ENCODE measurements around the gene HOXB5.
A peak's percentile ranks its signal among the peaks of the same experiment; 100 is the strongest.

The HOXB5 gene

GRCh38 chr17:48605409-48605919 is 11.9 kb upstream of the HOXB5 start (continued):
- no peak for TF ChIP-seq ZNF114 (tag by site-specific recombination; IDR thresholded peaks at IDR 0.05)
- TF ChIP-seq ZNF155 (tag by site-specific recombination; IDR thresholded peaks at IDR 0.05), result no peak
- no peak for TF ChIP-seq ZNF10 (tag by site-specific recombination; IDR thresholded peaks at IDR 0.05)
- TF ChIP-seq SP2 (tag by site-specific recombination; IDR thresholded peaks at IDR 0.05), result peak; percentile 53
- no peak for TF ChIP-seq ZNF169 (tag by site-specific recombination; IDR thresholded peaks at IDR 0.05)
- no peak for TF ChIP-seq ZNF704 (tag by site-specific recombination; IDR thresholded peaks at IDR 0.05)
- TF ChIP-seq ZNF529 (tag by site-specific recombination; IDR thresholded peaks at IDR 0.05; ENCODE audit: insufficient replicate concordance), result no peak
- TF ChIP-seq ZNF548 (tag by site-specific recombination; IDR thresholded peaks at IDR 0.05), result no peak
- TF ChIP-seq ZNF555 (tag by site-specific recombination; conservative IDR thresholded peaks at IDR 0.05), result no peak
- TF ChIP-seq ZNF677 (tag by site-specific recombination; IDR thresholded peaks at IDR 0.05), result no peak
- TF ChIP-seq ZNF48 (tag by site-specific recombination; IDR thresholded peaks at IDR 0.05), result no peak
- peak; percentile 89 for TF ChIP-seq GLIS1 (tag by site-specific recombination; IDR thresholded peaks at IDR 0.05)
- no peak for TF ChIP-seq YY1 (tag by site-specific recombination; IDR thresholded peaks at IDR 0.05)
- TF ChIP-seq HOXD13 (CRISPR knock-in tag; IDR thresholded peaks at IDR 0.05; ENCODE audit: borderline replicate concordance), result no peak
- no peak for TF ChIP-seq ZNF214 (tag by site-specific recombination; IDR thresholded peaks at IDR 0.05; ENCODE audit: borderline replicate concordance)
- TF ChIP-seq ZNF423 (tag by site-specific recombination; IDR thresholded peaks at IDR 0.05), result peak; percentile 98
- TF ChIP-seq ZNF211 (tag by site-specific recombination; IDR thresholded peaks at IDR 0.05; ENCODE audit: low read depth), result no peak
- no peak for TF ChIP-seq ZBTB26 (tag by site-specific recombination; optimal IDR thresholded peaks at IDR 0.05)
- TF ChIP-seq GLIS2 (tag by site-specific recombination; IDR thresholded peaks at IDR 0.05), result peak; percentile 71; the same call in 1 of the 2 replicates
- TF ChIP-seq ZNF350 (tag by site-specific recombination; IDR thresholded peaks at IDR 0.05), result no peak
- TF ChIP-seq ZNF16 (tag by site-specific recombination; IDR thresholded peaks at IDR 0.05; ENCODE audit: low read depth), result no peak
- TF ChIP-seq MYNN (tag by site-specific recombination; IDR thresholded peaks at IDR 0.05; ENCODE audit: borderline replicate concordance), result no peak
- TF ChIP-seq ZBTB49 (tag by site-specific recombination; IDR thresholded peaks at IDR 0.05; ENCODE audit: low read depth), result no peak
- no peak for TF ChIP-seq ZFP41 (tag by site-specific recombination; IDR thresholded peaks at IDR 0.05; ENCODE audit: borderline replicate concordance)
- no peak for TF ChIP-seq ZNF184 (tag by site-specific recombination; IDR thresholded peaks at IDR 0.05)
- no peak for TF ChIP-seq ZNF621 (tag by site-specific recombination; IDR thresholded peaks at IDR 0.05)
- peak; percentile 11; the same call in 1 of the 2 replicates for TF ChIP-seq ZBTB17 (tag by site-specific recombination; IDR thresholded peaks at IDR 0.05)
- TF ChIP-seq ZNF112 (tag by site-specific recombination; IDR thresholded peaks at IDR 0.05), result no peak
- no peak for TF ChIP-seq KLF1 (tag by site-specific recombination; IDR thresholded peaks at IDR 0.05)
- TF ChIP-seq ZNF175 (tag by site-specific recombination; IDR thresholded peaks at IDR 0.05), result no peak
- no peak for TF ChIP-seq ZNF558 (tag by site-specific recombination; IDR thresholded peaks at IDR 0.05)
- no peak for TF ChIP-seq KLF7 (tag by site-specific recombination; IDR thresholded peaks at IDR 0.05; ENCODE audit: borderline replicate concordance)
- no peak for TF ChIP-seq ZNF473 (tag by site-specific recombination; IDR thresholded peaks at IDR 0.05)
- TF ChIP-seq ZSCAN16 (tag by site-specific recombination; IDR thresholded peaks at IDR 0.05), result no peak
- no peak for TF ChIP-seq ZNF580 (tag by site-specific recombination; IDR thresholded peaks at IDR 0.05)
- no peak for TF ChIP-seq ZNF221 (tag by site-specific recombination; IDR thresholded peaks at IDR 0.05; ENCODE audit: borderline replicate concordance)
- TF ChIP-seq ZNF510 (tag by site-specific recombination; IDR thresholded peaks at IDR 0.05; ENCODE audit: insufficient replicate concordance), result no peak
- no peak for TF ChIP-seq ZNF777 (tag by site-specific recombination; IDR thresholded peaks at IDR 0.05; ENCODE audit: borderline replicate concordance)
- peak; percentile 69 for TF ChIP-seq ZFHX2 (tag by site-specific recombination; conservative IDR thresholded peaks at IDR 0.05)
- TF ChIP-seq ZNF629 (tag by site-specific recombination; IDR thresholded peaks at IDR 0.05), result no peak
